OCI-LY1 (cell line): ENCODE data around the gene PPM1N.
A peak's percentile ranks its signal among the peaks of the same experiment; 100 is the strongest.

ENCODE experiments used
- H2AFZ ChIP-seq: fragments of 200-600 bp; sonication (generic), shearing (Covaris generic); 2 replicates; pipeline ENCODE4 v1.6.0; 2014; ENCODE audit warnings: antibody characterized with exemption, mild to moderate bottlenecking, low read length
- H3F3A ChIP-seq: fragments of 200-600 bp; sonication (generic), shearing (Covaris generic); 2 replicates; pipeline ENCODE4 v1.6.0; 2014; ENCODE audit warnings: mild to moderate bottlenecking, antibody characterized with exemption, low read length, moderate library complexity; ENCODE audit not compliant: insufficient read depth
- H3K27ac ChIP-seq: fragments of 200-600 bp; sonication (generic); 2 replicates; pipeline ENCODE4 v1.5.1; 2014; ENCODE audit warnings: low read length, mixed run types, mild to moderate bottlenecking, low read depth; ENCODE audit not compliant: poor library complexity, severe bottlenecking
- H3K27me3 ChIP-seq: fragments of 200-600 bp; sonication (generic); 2 replicates; pipeline ENCODE4 v1.6.0; 2014; ENCODE audit warnings: antibody characterized with exemption, mild to moderate bottlenecking, low read length, moderate library complexity; ENCODE audit not compliant: insufficient read depth
- H3K36me3 ChIP-seq: fragments of 200-600 bp; sonication (generic); 2 replicates; pipeline ENCODE4 v1.6.1; 2014; ENCODE audit warnings: mild to moderate bottlenecking, antibody characterized with exemption, low read length, moderate library complexity, mixed read lengths; ENCODE audit not compliant: insufficient read depth
- H3K4me1 ChIP-seq: fragments of 200-600 bp; sonication (generic); 2 replicates; pipeline ENCODE4 v1.5.1; 2014; ENCODE audit warnings: mild to moderate bottlenecking, low read length, moderate library complexity; ENCODE audit not compliant: insufficient read depth, severe bottlenecking
- H3K4me2 ChIP-seq: fragments of 200-600 bp; sonication (generic), shearing (Covaris generic); 2 replicates; pipeline ENCODE4 v1.6.1; 2014; ENCODE audit warnings: low read length
- H3K4me3 ChIP-seq: fragments of 200-600 bp; sonication (generic); 2 replicates; pipeline ENCODE4 v1.5.1; 2014; ENCODE audit warnings: low read length, low read depth, mild to moderate bottlenecking, mixed read lengths; ENCODE audit not compliant: poor library complexity, severe bottlenecking
- H3K79me2 ChIP-seq: fragments of 200-600 bp; shearing (Covaris generic); 2 replicates; pipeline ENCODE4 v1.6.1; 2016; ENCODE audit warnings: mixed run types, low read length, mixed read lengths; ENCODE audit not compliant: insufficient read depth
- H3K9ac ChIP-seq: fragments of 200-600 bp; sonication (generic), shearing (Covaris generic); 2 replicates; pipeline ENCODE4 v1.6.1; 2014; ENCODE audit warnings: mild to moderate bottlenecking, low read length, mixed read lengths
- H3K9me2 ChIP-seq: fragments of 200-600 bp; sonication (generic), shearing (Covaris generic); 2 replicates; pipeline ENCODE4 v1.6.1; 2014; ENCODE audit warnings: low read depth, mild to moderate bottlenecking, low read length, mixed read lengths
- H3K9me3 ChIP-seq: fragments of 200-600 bp; shearing (Covaris generic); 2 replicates; pipeline ENCODE4 v1.6.1; 2014; ENCODE audit warnings: low read length, mixed read lengths
- H4K20me1 ChIP-seq: fragments of 200-600 bp; sonication (generic), shearing (Covaris generic); 2 replicates; pipeline ENCODE4 v1.6.0; 2016; ENCODE audit warnings: mild to moderate bottlenecking, low read length; ENCODE audit not compliant: insufficient read depth
- CTCF ChIP-seq: fragments of 200-600 bp; sonication (generic), shearing (Covaris generic); IDR thresholded peaks from 2 replicates; pipeline ENCODE4 v1.5.1; 2017; ENCODE audit warnings: mild to moderate bottlenecking, antibody characterized with exemption, low read length, moderate library complexity, mixed read lengths
- EZH2 ChIP-seq: fragments of 200-600 bp; sonication (generic), shearing (Covaris generic); IDR thresholded peaks from 2 replicates; pipeline ENCODE4 v1.8.0; 2017; ENCODE audit warnings: borderline replicate concordance, mixed run types, mild to moderate bottlenecking, antibody characterized with exemption, low read length, moderate library complexity, mixed read lengths

The PPM1N gene

GRCh38 chr19:45512881-45513483 lies 14.7 kb downstream of the PPM1N start:
- Histone ChIP-seq H3K79me2 (0 out of 2 replicates have a peak, but pooled peaks cover 4% of the 10 kb centered on the region), H3K9me3 (no peaks in the 10 kb centered on the region), H3K36me3 (peaks cover 6% of the 10 kb centered on the region; the same call in 1 of the 2 replicates), H3K27me3 (no peaks in the 10 kb centered on the region), H3K4me3 (no peak overlapping the region), H3F3A (no peaks in the 10 kb centered on the region), H3K4me2 (no peak overlapping the region), H3K9ac (no peak overlapping the region), H4K20me1 (no peaks in the 10 kb centered on the region), H3K9me2 (no peaks in the 10 kb centered on the region), H3K27ac (peak overlapping the region; percentile 88), H2AFZ (no peak overlapping the region), H3K4me1 (peaks cover 65% of the 10 kb centered on the region)
- no peak for TF ChIP-seq EZH2
- TF ChIP-seq CTCF: no peak

- H4K20me1 ChIP-seq: no peaks in the 10 kb centered on the region
- H3K9ac ChIP-seq: no peak overlapping the region; the same call in 1 of the 2 replicates
- H3K4me1 ChIP-seq: peaks cover 54% of the 10 kb centered on the region
- H3K4me2 ChIP-seq: peak overlapping the region; percentile 25; the same call in 1 of the 2 replicates
- H3K9me3 ChIP-seq: no peaks in the 10 kb centered on the region
- no peak overlapping the region for H2AFZ ChIP-seq
- no peaks in the 10 kb centered on the region for H3K27me3 ChIP-seq
- H3F3A ChIP-seq: no peaks in the 10 kb centered on the region
- no peaks in the 10 kb centered on the region for H3K9me2 ChIP-seq
- no peak overlapping the region for H3K4me3 ChIP-seq
- 0 out of 2 replicates have a peak, but pooled peaks cover 1% of the 10 kb centered on the region for H3K79me2 ChIP-seq
- TF ChIP-seq EZH2: no peak
- no peak for TF ChIP-seq CTCF
- H3K27ac ChIP-seq: peak overlapping the region; percentile 88
- peaks cover 13% of the 10 kb centered on the region; the same call in 1 of the 2 replicates for H3K36me3 ChIP-seq
Observed at GRCh38 chr19:45514376-45515051, 16.3 kb downstream of the PPM1N start.

GRCh38 chr19:45515081-45515624 lies 16.9 kb downstream of the PPM1N start:
- Histone ChIP-seq H3K36me3 (peaks cover 13% of the 10 kb centered on the region; the same call in 1 of the 2 replicates), H3K4me1 (peaks cover 48% of the 10 kb centered on the region), H3K4me3 (no peak overlapping the region), H3K9me3 (no peaks in the 10 kb centered on the region), H3K9ac (no peak overlapping the region; the same call in 1 of the 2 replicates), H3K4me2 (peak overlapping the region; percentile 25), H3K9me2 (no peaks in the 10 kb centered on the region), H4K20me1 (no peaks in the 10 kb centered on the region), H3K79me2 (no peaks in the 10 kb centered on the region), H3K27ac (peak overlapping the region; percentile 88), H2AFZ (no peak overlapping the region), H3F3A (no peaks in the 10 kb centered on the region), H3K27me3 (no peaks in the 10 kb centered on the region)
- TF ChIP-seq CTCF (no peak), EZH2 (no peak)
